GM18867 (cell line): ENCODE measurements around the gene IL5RA.

ENCODE experiments used
- ATAC-seq: cut with Tn5 transposase; IDR thresholded peaks from one replicate; pipeline ENCODE4 v1.9.1; 2021; ENCODE audit warnings: mild to moderate bottlenecking, moderate library complexity; ENCODE audit not compliant: unreplicated experiment

Gene IL5RA

DNA sequence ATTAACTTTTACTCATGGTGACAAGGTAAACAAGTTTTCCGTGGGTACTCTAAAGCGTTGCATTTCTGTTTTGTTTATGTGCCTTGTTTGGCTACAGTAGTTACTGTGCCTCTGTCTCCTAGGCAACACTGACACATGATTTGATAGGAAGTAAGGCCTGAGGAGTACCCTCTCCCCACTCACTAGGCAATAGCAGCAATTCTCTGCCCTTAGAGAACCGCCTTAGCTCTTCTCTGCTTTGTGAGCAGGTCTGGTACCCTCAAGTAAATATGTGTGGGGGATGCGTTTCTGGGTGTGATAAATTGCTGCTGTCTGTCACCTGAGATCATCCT is at the start of gene IL5RA:
TSS of gene IL5RA (minus strand) at position 76 of the 332 bp plus-strand sequence. CDS start 5,390 bp downstream, outside the sequence.
- peak; percentile 69 for ATAC-seq

DNA sequence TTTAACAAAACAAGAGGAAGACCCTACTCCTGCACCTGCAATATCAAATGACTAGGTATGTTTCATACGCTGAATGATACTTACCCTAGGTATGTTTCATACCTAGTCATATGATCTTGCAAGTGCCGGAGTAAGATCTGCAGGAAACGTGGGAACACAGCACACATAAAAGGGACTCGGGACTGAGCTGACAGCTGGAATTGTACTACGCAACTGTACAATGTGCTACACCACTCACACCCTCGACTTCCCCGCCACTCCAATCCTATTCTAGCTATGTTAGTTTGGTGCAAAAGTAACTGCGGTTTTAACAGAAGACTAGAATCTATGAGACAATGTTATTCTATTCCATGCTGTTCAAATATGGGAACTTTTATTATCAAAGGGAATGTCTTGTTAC is 47.3 kb upstream of the IL5RA start:
- ATAC-seq: no peak

- no peak for ATAC-seq
Measured at GRCh38 chr3:3154879-3155610, 44.9 kb upstream of the IL5RA start.

- ATAC-seq: no peak
Measured at GRCh38 chr3:3151513-3151912, 41.3 kb upstream of the IL5RA start.

DNA sequence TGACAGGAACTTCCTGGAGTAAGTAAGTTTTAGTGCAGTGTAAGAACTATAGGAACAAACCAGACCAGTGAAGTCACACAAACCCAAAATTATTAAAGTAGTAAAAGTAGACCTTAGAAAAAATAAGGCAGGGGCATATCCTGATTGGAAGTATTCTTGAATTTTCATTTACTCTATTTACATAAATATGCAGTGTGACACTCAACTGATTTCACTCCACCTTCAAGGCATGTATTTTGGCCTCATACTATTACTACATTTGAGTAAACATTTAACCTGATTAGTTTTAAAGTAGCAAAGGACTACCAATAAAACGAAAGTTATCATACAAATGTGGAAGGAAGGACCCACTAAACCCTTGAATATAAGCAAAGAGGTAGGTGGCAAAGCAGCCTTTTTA is 39.4 kb upstream of the IL5RA start:
- ATAC-seq: no peak

GRCh38 chr3:3145831-3146230 is 35.7 kb upstream of the IL5RA start:
- no peak for ATAC-seq

DNA sequence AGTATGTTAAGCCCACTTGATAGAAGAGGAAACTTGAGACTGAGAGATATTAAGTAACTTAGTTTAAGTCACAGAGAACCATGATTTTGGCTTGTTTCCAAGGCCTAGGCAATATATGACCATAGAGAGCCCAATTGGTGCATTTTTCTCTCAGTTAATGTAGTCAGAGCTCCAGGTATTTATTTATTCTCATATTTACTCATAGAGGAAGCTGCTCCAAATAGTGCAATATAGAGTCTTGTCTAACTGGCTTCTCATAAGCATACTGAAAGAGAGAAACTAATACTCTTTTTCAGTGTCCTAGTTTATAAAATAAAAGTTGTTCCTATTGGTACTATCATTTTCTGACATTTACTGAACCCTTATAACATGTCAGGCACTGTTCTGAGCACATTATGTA is 31.8 kb upstream of the IL5RA start:
- ATAC-seq: no peak

DNA sequence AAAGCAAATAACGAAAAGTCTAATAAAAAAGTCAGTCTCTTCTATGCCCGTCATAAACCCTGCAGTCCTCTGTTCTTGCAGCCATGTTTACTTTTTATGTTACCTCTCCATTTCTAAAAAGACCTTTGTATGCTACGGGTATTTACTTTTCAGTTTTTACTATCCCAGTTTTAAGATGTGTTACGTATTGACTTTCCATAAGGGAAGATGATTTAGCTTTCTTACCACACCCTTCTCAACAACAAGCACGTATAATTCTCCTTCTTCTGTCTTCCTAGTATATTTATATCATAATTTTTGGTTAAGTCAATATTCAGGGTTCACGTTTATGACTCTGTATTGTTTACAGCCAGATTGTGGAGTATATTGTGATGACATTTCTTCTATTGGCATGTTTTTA is 27.4 kb upstream of the IL5RA start:
- no peak for ATAC-seq

- ATAC-seq: no peak
Measured at GRCh38 chr3:3134750-3135448, 24.7 kb upstream of the IL5RA start.

DNA sequence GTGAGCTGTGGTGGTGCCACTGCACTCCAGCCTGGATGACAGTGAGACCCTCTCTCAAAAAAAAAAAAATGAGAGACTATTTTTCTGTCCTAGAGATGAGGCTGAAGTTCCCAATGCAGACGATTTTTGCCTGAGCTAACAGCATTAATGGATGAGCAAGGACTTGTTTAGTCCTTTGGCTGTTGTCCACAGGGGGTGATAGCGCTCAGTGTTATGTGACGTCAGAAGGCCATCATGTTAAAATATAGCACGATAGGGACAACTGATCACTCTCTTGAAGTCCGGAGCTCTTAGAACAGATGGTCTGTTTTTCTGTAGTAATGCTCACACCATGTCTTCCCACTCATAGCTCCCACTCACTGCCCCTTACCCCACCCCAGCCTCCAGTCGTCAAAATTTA is 23.3 kb upstream of the IL5RA start:
- no peak for ATAC-seq

DNA sequence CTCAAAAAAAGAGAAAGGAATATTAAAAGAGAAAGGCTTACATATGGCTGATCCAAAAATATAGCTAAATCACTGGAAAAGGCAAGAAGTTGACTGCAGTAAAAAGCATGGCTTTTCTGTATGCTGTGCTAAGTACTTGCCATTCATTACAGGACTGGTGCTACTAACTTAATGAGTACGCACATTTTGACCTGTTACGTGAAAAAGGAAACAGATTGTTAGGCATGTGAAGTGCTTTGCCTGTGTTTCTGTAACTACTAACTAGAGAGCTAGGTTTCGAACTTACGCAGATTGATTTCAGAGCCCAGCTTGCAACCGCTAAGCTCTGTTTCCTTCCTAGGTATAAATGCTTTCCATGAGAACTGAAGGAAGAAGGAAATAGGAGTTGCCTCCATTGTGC is 19.4 kb upstream of the IL5RA start:
- ATAC-seq: no peak

DNA sequence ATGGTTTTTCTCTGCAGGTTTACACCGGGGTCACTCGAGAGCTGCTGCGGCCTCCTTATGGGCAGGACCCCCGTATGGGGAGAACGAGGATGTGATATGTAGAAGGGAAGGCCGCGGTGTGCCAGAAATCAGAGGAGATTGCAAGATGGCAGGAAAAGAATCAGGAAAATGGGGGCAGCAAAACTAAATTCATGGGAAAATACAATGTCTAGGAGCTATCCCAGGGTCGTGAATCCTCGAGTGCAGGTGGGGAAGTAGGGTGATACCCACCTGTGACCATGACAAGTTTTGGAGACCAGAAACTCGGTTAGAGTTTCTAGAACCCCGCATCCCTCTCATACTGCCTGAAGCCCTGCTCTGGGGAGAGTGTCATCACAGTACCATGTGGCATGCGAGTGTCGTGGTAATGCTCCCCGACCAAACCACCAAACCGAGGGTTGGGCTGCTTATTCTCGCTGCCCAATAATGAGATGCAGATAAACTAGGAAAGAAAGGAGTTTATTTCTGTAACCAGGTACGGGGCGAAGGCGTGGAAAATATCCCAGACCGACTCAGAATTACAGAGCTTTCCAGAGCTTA is 17.3 kb upstream of the IL5RA start:
- ATAC-seq: peak; percentile 22

DNA sequence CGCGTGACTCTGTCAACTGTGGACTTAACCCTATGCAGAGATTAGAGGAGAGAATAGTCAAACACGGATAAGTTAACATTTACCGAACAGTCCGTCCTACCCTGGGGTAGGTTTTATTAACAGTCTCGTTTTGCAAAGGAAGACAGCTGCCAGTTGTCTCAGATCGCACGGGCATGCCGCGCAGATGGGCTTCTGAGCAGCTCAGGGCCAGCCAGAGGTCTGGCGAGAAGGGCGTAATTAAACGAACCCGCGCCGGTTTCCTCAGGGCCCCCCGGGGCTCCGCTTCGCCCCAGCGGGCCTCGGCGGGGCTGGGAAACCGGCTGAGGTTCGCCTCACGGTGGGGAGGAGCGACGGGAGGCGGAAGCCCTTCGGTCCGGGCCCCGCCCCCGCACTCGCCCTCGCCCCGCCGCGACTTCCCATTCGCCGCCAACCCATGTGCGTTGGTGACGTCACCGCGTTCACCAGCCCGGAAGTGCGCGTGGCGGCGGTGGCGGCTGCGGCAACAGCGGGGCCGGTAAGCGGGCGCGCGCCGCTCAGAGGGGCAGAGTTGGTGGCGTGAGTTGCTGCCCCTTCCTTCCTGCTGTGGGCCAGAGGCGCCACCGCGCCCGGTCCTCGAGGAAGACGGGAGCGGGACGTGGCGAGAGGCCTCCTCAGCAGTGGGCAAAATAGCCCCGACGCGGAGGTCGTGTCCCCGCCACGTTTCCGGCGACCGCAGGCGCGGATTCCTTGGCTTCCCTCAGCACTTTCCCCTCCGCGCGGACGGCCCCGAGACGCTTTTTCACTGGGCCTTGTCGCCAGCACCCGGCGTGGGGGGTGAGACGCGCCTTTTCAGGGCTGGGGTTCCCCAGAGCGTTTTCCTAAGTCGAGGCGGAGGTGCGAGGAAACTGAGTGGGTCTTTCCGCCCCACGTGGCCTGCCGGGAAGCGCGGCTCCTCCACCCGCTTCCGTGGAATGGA is 16.6 kb upstream of the IL5RA start, which contains the start of gene TRNT1:
TSS of gene TRNT1 (plus strand) at position 464 of the 955 bp plus-strand sequence. CDS start 2,101 bp downstream, outside the sequence.
- ATAC-seq: peak; percentile 95

GRCh38 chr3:3125977-3126376 is 15.8 kb upstream of the IL5RA start:
- no peak for ATAC-seq

DNA sequence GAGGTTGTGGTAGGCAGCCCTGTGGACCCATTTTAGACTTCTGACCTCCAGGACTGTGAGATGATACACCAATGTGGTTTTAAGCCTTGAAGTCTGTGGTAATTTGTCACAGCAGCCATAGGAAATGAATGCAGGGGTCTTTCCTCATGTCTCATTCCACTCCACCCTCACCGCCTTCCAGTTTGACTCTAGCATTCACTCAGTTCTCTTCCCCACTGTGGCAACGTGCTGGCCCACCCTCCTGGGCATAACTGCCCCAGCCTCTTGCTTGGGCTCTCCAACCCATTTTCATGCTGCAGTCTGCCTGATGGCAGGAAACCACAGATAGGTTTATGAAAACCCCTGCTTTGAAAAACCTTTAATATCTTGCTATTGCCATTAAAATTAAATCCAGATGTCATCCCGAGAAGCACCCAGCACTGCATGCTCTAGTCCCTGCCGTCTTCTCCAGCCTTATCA is 9.2 kb upstream of the IL5RA start:
- peak; percentile 41 for ATAC-seq

- no peak for ATAC-seq
Measured at GRCh38 chr3:3117651-3118050, 7.5 kb upstream of the IL5RA start.

DNA sequence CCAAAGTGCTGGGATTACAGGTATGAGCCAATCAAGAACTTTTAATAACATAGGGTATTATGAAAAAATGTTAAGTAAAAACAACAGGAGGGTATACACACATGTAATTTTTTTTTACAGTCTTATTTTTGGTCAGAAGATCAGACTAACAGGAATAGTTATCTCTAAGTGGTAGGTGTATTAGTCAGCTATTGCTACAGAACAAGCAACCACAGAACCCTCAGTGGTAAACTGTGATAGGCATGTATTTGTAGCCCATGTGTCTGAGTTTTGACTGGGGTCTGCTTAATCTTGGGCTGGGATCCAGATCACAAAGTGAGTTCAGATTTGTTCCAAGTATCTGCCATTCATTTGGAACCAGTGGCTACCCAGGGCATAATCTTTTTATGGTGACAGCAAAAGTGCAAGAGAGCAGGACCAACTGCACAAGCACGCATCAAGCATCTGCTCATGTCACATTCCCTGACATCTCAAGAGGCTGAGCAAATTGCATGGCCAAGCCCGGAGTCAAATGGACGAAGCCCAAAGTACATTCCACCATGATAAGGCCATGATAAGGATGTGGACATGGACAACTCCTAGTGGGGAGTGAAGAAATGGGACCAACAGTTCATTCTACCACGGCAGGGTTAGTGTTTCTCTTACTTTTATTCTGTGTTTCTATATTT is 3.0 kb upstream of the IL5RA start:
- no peak for ATAC-seq

GRCh38 chr3:3110749-3111361 is 681 bp upstream of the IL5RA start:
- ATAC-seq: no peak

GRCh38 chr3:3109407-3110298 is 521 bp downstream of the IL5RA start:
- ATAC-seq: peak; percentile 89
